Measurements from ENCODE around the gene SGPL1. TPM values are rescaled to one million over a fixed set of nuclear protein-coding genes. Genes with fewer than 3 reads are reported as not detected.

Gene SGPL1
- total RNA-seq, 2 experiments from 2014 or later = 15.1 to 16.9 TPM

DNA sequence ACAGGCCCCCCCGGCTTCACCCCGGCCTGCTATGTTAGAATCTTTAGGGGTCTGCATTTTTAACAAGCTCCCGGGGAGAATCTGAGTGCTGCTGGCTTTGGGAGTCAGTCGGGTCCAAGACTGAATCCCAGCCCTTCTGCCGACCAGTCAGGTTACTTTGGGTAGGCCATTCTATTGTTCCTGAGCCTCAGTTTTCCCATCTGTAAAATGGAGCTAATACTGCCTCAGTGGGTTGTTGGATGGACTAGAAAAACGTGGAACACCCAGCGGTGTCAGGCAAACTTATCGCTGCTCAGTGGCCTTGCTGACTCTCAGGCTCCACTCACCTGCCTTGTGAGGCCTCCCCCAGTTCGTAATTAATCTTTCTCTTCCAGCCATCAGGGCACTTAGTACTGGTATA lies 42.3 kb upstream of the SGPL1 start:
- ChIA-PET CTCF (no interaction called here), POLR2A (no interaction called here)
- Mint-ChIP-seq H3K27me3 (no peaks in the 10 kb centered on the region), H3K27ac (no peak overlapping the region), H3K9me3 (no peaks in the 10 kb centered on the region), H3K4me3 (no peak overlapping the region), H3K4me1 (ENCODE audit: low read depth) (no peaks in the 10 kb centered on the region), H3K36me3 (ENCODE audit: low read depth) (no peaks in the 10 kb centered on the region)
- DNase-seq (no peak), ATAC-seq (ENCODE audit: poor library complexity) (no peak)
- TF ChIP-seq, protein P1, sequence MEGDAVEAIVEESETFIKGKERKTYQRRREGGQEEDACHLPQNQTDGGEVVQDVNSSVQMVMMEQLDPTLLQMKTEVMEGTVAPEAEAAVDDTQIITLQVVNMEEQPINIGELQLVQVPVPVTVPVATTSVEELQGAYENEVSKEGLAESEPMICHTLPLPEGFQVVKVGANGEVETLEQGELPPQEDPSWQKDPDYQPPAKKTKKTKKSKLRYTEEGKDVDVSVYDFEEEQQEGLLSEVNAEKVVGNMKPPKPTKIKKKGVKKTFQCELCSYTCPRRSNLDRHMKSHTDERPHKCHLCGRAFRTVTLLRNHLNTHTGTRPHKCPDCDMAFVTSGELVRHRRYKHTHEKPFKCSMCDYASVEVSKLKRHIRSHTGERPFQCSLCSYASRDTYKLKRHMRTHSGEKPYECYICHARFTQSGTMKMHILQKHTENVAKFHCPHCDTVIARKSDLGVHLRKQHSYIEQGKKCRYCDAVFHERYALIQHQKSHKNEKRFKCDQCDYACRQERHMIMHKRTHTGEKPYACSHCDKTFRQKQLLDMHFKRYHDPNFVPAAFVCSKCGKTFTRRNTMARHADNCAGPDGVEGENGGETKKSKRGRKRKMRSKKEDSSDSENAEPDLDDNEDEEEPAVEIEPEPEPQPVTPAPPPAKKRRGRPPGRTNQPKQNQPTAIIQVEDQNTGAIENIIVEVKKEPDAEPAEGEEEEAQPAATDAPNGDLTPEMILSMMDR (IDR thresholded peaks at IDR 0.05) = no peak
- no peaks in the 10 kb centered on the region for H3K36me3 ChIP-seq (ENCODE audit: insufficient read depth, low read length)
- no peaks in the 10 kb centered on the region for H3K9me3 ChIP-seq (ENCODE audit: control insufficient read depth in 1 of 2, insufficient read depth in 1 of 2, low read length in 2 of 2)
- no peak overlapping the region for H3K27ac ChIP-seq (ENCODE audit: low read depth in 1 of 2, low read length in 2 of 2)
- intact Hi-C loops (cut with DNase I, micrococcal nuclease) = no loop called here
- H3K4me1 ChIP-seq (ENCODE audit: insufficient read depth, low read length) = no peaks in the 10 kb centered on the region
- no peak overlapping the region for H3K4me3 ChIP-seq (ENCODE audit: low read length)
- no peaks in the 10 kb centered on the region for H3K27me3 ChIP-seq (ENCODE audit: control insufficient read depth in 1 of 2, insufficient read depth in 2 of 2, low read length in 2 of 2)

DNA sequence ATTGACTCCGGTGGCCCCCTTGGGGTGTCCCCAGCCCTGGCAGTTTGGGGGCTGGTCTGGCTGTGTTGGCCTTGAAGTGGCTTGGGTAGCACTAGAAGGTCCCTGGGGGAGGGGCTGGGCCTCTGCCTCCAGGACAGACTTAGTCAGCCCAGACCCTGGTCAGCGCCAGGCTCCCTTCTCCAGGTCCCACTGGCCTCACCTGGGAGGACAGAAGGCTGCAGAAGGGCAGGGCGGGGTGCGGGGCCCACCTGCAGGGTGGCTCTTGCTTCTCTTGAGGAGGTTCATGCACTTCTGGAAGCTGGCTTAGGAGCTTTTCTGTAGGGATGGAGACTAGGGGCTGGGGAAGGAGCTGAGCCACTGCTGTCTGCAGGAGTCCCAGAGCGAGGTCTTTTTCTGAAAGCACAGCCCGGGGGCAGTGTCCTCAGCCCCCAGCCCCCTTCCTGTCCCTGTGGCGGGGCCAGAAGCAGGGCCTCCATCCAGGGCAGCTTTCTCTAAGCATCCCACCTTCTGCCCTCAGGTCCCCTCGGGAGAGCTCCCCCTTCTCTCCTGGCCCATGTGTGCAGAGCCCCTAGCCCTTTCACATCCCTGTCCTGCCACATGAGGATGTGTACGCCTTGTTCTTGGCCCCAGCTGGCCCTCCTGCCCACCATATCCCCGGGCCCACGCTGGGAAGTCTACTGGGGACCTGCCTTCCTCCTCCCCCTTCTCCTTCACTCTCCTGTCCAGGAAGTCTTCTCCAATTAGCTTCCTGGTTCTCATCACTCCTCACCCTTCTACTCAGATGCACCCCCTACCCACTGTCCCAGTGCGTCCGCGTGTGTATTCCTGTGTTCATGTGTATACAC lies 41.6 kb upstream of the SGPL1 start:
- no peak overlapping the region for H3K27ac ChIP-seq (ENCODE audit: low read depth in 1 of 2, low read length in 2 of 2)
- Mint-ChIP-seq H3K36me3 (ENCODE audit: low read depth) (no peaks in the 10 kb centered on the region), H3K4me3 (no peak overlapping the region), H3K27ac (no peak overlapping the region), H3K9me3 (no peaks in the 10 kb centered on the region), H3K4me1 (ENCODE audit: low read depth) (no peaks in the 10 kb centered on the region), H3K27me3 (no peaks in the 10 kb centered on the region)
- no peaks in the 10 kb centered on the region for H3K4me1 ChIP-seq (ENCODE audit: insufficient read depth, low read length)
- TF ChIP-seq, protein P1 (IDR thresholded peaks at IDR 0.05) = no peak
- H3K36me3 ChIP-seq (ENCODE audit: insufficient read depth, low read length) = no peaks in the 10 kb centered on the region
- DNase-seq (no peak), ATAC-seq (ENCODE audit: poor library complexity) (no peak)
- intact Hi-C loops (cut with DNase I, micrococcal nuclease) = no loop called here
- H3K27me3 ChIP-seq (ENCODE audit: control insufficient read depth in 1 of 2, insufficient read depth in 2 of 2, low read length in 2 of 2) = no peaks in the 10 kb centered on the region
- ChIA-PET CTCF (no interaction called here), POLR2A (interaction anchor here (0.6 kb wide), 1 partner anchor 450 kb away, joined by 3 read pairs; no protein-coding TSS in a partner anchor)
- H3K4me3 ChIP-seq (ENCODE audit: low read length) = no peak overlapping the region
- H3K9me3 ChIP-seq (ENCODE audit: control insufficient read depth in 1 of 2, insufficient read depth in 1 of 2, low read length in 2 of 2) = no peaks in the 10 kb centered on the region

DNA sequence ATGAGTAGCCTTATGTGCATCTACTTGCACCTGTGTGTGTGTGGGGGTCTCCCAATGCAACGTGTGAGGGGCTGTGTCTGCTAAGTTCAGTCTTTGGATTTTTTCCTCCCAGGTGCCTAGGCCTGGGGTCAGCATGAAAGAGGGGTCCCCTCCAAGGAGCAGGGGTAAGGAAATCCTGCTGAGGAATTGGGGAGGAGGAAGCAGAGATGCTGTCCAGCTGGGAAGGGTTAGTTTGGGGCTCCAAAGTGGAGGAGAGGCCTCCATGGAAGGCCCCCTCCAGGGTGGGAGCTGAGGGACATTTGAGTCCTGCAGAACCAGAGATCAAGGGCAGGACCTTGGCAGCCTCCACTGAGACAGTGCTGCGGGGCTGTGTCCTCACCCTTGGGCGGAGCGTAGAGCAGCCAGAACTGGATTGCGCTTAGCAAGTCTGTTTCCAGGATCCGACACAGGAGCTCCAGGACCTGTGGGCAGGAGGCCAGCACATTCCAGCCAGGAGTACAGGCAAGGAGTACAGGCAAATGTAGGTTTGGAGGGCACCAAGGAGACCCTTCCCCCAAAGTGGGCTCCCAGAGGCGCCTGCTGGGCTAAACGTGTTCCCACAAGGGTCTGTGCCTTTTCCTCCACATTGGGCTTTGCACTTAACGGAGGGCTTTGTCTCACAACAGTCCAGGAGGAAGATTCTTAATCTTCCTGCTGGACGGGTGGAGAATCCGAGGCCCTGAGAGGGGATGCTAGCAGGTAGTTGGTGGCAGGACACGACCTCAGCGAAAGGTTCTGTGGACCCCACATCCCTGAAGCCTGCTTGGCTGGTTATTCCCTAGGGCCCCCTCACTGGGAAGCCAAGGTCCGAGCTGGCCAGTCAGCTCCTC lies 40.7 kb upstream of the SGPL1 start:
- intact Hi-C loops (cut with DNase I, micrococcal nuclease) = no loop called here
- H3K9me3 Mint-ChIP-seq = no peaks in the 10 kb centered on the region
- POLR2A ChIA-PET = no interaction called here
- Histone ChIP-seq H3K36me3 (ENCODE audit: insufficient read depth, low read length) (no peaks in the 10 kb centered on the region), H3K4me3 (ENCODE audit: low read length) (no peak overlapping the region), H3K27ac (ENCODE audit: low read depth in 1 of 2, low read length in 2 of 2) (no peak overlapping the region), H3K4me1 (ENCODE audit: insufficient read depth, low read length) (no peaks in the 10 kb centered on the region), H3K27me3 (ENCODE audit: control insufficient read depth in 1 of 2, insufficient read depth in 2 of 2, low read length in 2 of 2) (no peaks in the 10 kb centered on the region), H3K9me3 (ENCODE audit: control insufficient read depth in 1 of 2, insufficient read depth in 1 of 2, low read length in 2 of 2) (no peaks in the 10 kb centered on the region)
- H3K4me3 Mint-ChIP-seq = no peak overlapping the region
- no peak overlapping the region for H3K27ac Mint-ChIP-seq
- ATAC-seq (ENCODE audit: poor library complexity) = no peak
- TF ChIP-seq, protein P1 (IDR thresholded peaks at IDR 0.05) = no peak
- no peaks in the 10 kb centered on the region for H3K4me1 Mint-ChIP-seq (ENCODE audit: low read depth)
- CTCF ChIA-PET = no interaction called here
- H3K36me3 Mint-ChIP-seq (ENCODE audit: low read depth) = no peaks in the 10 kb centered on the region
- no peaks in the 10 kb centered on the region for H3K27me3 Mint-ChIP-seq
- DNase-seq = no peak
